Measurements from ENCODE around the gene ARL8A.

DNA sequence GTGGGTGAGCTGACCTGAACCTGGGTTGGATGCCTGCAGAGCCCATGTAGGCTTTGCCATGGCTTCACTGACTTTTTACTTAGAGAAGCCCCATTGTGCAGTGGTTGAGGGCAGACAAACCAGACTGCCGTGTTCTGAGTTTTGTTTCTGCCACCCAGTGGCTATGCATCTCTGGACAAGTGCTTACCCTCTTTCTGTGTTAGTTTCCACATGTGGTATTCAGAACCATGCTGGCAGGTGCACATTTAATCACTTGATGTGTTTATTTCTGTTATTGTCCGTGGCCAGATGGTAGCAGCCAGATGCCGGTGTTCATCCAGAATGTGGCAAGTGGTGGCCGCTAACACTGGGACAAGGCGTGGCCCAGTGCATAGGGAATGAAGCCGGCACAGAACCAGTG, 26.2 kb upstream of the ARL8A start:
- no peak for TF ChIP-seq EZH2 (IDR thresholded peaks at IDR 0.05; ENCODE audit: insufficient read depth, poor library complexity, severe bottlenecking)
- no peak for TF ChIP-seq EZH2phosphoT487 (IDR thresholded peaks at IDR 0.05; ENCODE audit: insufficient read depth, low read depth)
